Adipocyte (in vitro differentiated cells): ENCODE measurements around the gene MTCH1.
"Not testable (repeated sequence)": the region's sequence is repeated elsewhere in the genome, so short reads cannot be mapped to it uniquely, and the experiment has no call there.

ENCODE experiments used
- DNase-seq: peaks from one replicate; pipeline ENCODE4 v3.0.0-alpha.2; 2015; ENCODE audit warnings: low read depth
- H3K27me3 ChIP-seq: replicated peaks from 2 replicates; pipeline ENCODE4 v1.7.0; 2013; ENCODE audit warnings: mild to moderate bottlenecking, low read length, moderate library complexity; ENCODE audit not compliant: control insufficient read depth, insufficient read depth
- H3K36me3 ChIP-seq: 2 replicates; pipeline ENCODE4 v1.7.0; 2013; ENCODE audit warnings: low read length, mild to moderate bottlenecking, moderate library complexity; ENCODE audit not compliant: control insufficient read depth, insufficient read depth, severe bottlenecking
- H3K4me1 ChIP-seq: 2 replicates; pipeline ENCODE4 v1.7.0; 2013; ENCODE audit warnings: mild to moderate bottlenecking, low read length, moderate library complexity; ENCODE audit not compliant: control insufficient read depth, insufficient read depth
- H3K4me3 ChIP-seq: 2 replicates; pipeline ENCODE4 v1.7.0; 2013; ENCODE audit warnings: mild to moderate bottlenecking, low read length, moderate library complexity
- H3K9ac ChIP-seq: 2 replicates; pipeline ENCODE4 v1.7.0; 2013; ENCODE audit warnings: mild to moderate bottlenecking, low read length, moderate library complexity
- H3K9me3 ChIP-seq: 2 replicates; pipeline ENCODE4 v1.7.0; 2013; ENCODE audit warnings: mild to moderate bottlenecking, low read length, moderate library complexity; ENCODE audit not compliant: control insufficient read depth

Gene MTCH1

GRCh38 chr6:37004044-37004980 is 18.3 kb upstream of the MTCH1 start:
- H3K4me1 ChIP-seq = peaks cover 14% of the 10 kb centered on the region
- H3K27me3 ChIP-seq = peaks cover 17% of the 10 kb centered on the region
- no peak for DNase-seq
- no peaks in the 10 kb centered on the region for H3K9me3 ChIP-seq
- no peaks in the 10 kb centered on the region for H3K36me3 ChIP-seq
- no peak overlapping the region for H3K4me3 ChIP-seq
- H3K9ac ChIP-seq = no peak overlapping the region

GRCh38 chr6:36999751-37000125 is 13.7 kb upstream of the MTCH1 start:
- H3K4me1 ChIP-seq = peaks cover 18% of the 10 kb centered on the region
- H3K9me3 ChIP-seq = no peaks in the 10 kb centered on the region
- no peaks in the 10 kb centered on the region for H3K36me3 ChIP-seq
- H3K9ac ChIP-seq = no peak overlapping the region
- H3K27me3 ChIP-seq = peaks cover 17% of the 10 kb centered on the region
- H3K4me3 ChIP-seq = no peak overlapping the region
- DNase-seq = no peak

DNA sequence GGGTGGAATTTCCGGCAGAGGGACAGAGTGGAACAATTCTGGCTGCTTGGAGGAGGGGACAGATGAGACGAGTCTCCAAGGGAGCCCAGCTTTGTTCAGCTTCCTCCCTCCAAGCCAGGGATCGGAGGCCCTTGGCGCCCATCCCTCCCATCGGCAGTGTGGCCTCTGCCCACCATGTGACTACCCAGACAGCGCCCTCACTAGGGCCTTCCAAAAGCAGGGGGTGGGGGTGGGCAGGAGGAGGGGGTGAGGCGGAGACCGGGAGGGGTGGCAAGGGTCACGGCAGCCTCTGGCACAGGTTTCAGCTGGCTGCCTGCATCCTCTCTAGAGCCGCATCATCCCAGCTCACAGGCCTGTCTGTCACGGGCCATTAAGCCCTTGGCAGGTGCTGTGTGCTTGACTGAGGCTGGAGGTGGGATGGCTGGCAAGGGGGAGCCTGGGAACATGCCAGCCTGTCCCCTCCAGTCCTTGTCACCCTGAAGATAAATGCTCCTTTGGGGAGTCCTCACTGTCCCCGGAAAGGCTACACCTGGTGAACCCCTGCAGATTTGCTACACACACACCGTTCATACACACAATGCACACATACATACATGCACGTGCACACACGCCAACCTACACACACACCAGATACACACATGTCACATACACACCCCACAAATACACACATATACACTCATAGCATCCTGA is 13.2 kb upstream of the MTCH1 start:
- H3K9ac ChIP-seq = no peak overlapping the region
- peaks cover 18% of the 10 kb centered on the region for H3K4me1 ChIP-seq
- DNase-seq = no peak
- H3K27me3 ChIP-seq = peaks cover 17% of the 10 kb centered on the region
- H3K36me3 ChIP-seq = no peaks in the 10 kb centered on the region
- no peak overlapping the region for H3K4me3 ChIP-seq
- no peaks in the 10 kb centered on the region for H3K9me3 ChIP-seq

DNA sequence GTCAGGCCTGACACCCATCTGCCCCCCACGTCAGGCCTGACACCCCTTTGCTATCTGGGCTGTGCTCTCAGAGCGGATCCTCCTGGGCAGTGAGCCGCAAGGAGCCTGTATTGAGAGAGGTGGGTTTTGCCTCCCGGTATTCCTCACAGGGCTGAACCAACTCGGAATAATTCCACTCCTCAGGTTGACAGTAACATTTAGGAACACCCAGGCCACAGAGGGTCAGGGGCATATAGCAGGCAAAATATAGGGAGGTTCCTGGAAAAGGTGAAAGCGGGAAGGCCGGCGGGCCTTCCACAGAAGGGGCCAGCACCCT is 12.7 kb upstream of the MTCH1 start:
- H3K27me3 ChIP-seq = peaks cover 17% of the 10 kb centered on the region
- DNase-seq = no peak
- H3K4me3 ChIP-seq = no peak overlapping the region
- no peaks in the 10 kb centered on the region for H3K9me3 ChIP-seq
- H3K4me1 ChIP-seq = peaks cover 18% of the 10 kb centered on the region
- H3K36me3 ChIP-seq = no peaks in the 10 kb centered on the region
- H3K9ac ChIP-seq = no peak overlapping the region

DNA sequence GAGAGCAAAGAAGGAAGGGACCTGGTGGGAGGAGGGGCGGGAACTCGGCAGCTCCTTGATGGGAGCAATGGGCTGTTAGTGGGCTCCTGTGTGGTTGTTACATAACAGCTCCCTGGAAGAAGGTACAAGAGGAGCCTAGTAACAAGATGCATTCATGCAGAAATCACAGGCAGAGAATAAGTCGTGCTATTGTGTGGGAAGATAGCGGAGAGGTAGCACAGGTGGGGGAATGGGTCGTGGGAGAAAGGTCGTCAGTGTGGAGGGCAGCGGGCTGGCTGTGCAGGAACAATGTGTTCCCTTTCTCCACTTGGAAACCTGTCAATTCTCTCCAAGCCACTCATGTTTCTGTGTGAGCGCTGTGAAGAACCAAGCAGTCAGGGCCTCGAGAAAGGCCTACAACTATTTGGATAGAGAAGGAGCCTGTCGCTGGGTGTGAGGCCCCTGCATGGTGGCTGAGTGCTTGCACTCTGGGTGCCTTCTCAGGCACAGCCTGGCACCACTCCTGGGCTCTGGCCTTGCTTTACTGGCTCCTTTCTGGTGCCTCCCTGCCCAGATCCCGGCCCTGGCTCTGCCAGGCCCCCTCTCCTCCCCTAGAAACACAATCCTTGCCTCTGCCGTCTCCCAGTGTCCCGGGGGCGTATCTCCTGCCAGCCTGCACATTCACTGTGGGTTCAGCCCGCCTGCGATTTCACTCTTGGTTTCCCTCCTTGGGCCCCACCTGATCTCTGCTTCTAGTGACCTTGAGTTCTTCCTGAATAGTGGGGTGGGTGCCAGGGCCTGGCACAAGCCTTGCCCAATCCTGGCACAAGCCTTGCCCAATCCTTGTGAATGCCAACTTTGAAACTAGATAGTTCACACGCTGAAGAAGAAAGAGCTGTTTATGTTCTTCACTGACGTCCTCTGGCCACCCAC is 12.1 kb upstream of the MTCH1 start:
- DNase-seq = no peak
- peak overlapping the region; percentile 37 for H3K9ac ChIP-seq
- peaks cover 18% of the 10 kb centered on the region for H3K4me1 ChIP-seq
- no peak overlapping the region for H3K4me3 ChIP-seq
- peaks cover 17% of the 10 kb centered on the region for H3K27me3 ChIP-seq
- no peaks in the 10 kb centered on the region for H3K9me3 ChIP-seq
- H3K36me3 ChIP-seq = no peaks in the 10 kb centered on the region

DNA sequence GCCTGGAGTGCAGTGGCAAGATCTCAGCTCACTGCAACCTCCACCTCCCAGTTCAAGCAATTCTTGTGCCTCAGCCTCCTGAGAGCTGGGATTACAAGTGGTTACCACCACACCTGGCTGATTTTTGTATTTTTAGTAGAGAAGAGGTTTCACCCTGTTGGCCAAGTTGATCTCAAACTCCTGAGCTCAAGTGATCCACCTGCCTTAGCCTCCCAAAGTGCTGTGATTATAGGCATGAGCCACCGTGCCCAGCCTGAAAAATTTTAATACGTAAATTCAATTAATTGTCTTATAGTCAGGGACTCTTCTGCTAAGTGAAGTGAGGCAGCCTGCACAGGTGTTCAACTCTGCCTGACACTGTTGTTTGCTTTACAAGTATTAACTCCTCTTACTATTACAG is 4.4 kb upstream of the MTCH1 start:
- H3K27me3 ChIP-seq, H3K36me3 ChIP-seq, H3K9me3 ChIP-seq, DNase-seq, H3K9ac ChIP-seq, H3K4me1 ChIP-seq, H3K4me3 ChIP-seq: not testable (repeated sequence)

GRCh38 chr6:36989264-36989663 is 3.3 kb upstream of the MTCH1 start:
- Histone ChIP-seq H3K9ac (no peak overlapping the region), H3K9me3 (no peaks in the 10 kb centered on the region), H3K4me3 (no peak overlapping the region), H3K36me3 (no peaks in the 10 kb centered on the region), H3K4me1 (peaks cover 13% of the 10 kb centered on the region), H3K27me3 (peaks cover 6% of the 10 kb centered on the region)
- no peak for DNase-seq

DNA sequence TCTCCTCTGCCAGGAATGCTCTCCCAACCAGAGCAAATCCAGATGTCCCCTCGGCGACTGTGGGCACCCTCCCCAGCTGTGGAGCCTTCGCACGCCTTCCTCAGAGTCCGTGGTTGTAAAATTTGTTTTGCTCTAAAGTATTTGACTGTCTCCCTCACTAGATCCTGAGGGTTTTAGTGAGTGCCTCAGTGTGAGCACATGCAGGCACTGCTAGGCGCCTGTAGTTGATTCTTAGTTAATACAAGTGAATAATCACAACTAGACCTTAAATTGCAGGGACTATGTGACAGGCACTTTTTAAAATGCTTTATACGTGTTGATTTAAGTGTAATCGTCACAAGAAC is 680 bp upstream of the MTCH1 start:
- Histone ChIP-seq H3K27me3 (peaks cover 6% of the 10 kb centered on the region), H3K9ac (peak overlapping the region; percentile 99), H3K4me3 (peak overlapping the region; percentile 99), H3K4me1 (peaks cover 35% of the 10 kb centered on the region), H3K9me3 (no peaks in the 10 kb centered on the region), H3K36me3 (no peaks in the 10 kb centered on the region)
- no peak for DNase-seq

DNA sequence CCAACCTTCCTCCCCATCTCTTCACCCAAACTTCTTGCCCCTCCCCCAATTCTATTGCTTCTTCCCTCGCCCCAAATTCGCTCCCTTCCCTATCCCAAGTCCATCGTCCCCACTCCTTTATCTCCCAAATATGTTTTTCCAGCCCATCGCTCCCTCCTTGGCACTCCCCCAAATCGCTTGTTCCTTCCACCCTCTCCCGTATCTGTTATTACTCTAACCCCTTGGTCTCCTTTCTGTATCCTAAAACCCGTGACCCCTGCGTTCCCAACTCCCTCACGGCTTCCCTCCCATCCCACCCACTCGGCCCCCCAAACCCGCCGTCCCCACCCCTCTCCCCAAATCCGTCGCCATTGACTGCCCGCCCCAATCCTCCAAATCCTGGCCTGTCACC is 584 bp downstream of the MTCH1 start:
- no peaks in the 10 kb centered on the region for H3K9me3 ChIP-seq
- H3K4me1 ChIP-seq = peaks cover 39% of the 10 kb centered on the region
- peak overlapping the region; percentile 99 for H3K9ac ChIP-seq
- peak; percentile 47 for DNase-seq
- H3K4me3 ChIP-seq = peak overlapping the region; percentile 99
- H3K27me3 ChIP-seq = no peaks in the 10 kb centered on the region
- no peaks in the 10 kb centered on the region for H3K36me3 ChIP-seq

GRCh38 chr6:36984581-36985416 is 1.2 kb downstream of the MTCH1 start:
- DNase-seq = peak; percentile 80
- Histone ChIP-seq H3K27me3 (no peaks in the 10 kb centered on the region), H3K4me3 (peak overlapping the region; percentile 99), H3K4me1 (peaks cover 42% of the 10 kb centered on the region), H3K9me3 (no peaks in the 10 kb centered on the region), H3K36me3 (no peaks in the 10 kb centered on the region), H3K9ac (peak overlapping the region; percentile 99)
